SW 1271 (cell line): ENCODE results near the gene ODF2.
"Not testable (repeated sequence)": the region's sequence is repeated elsewhere in the genome, so short reads cannot be mapped to it uniquely, and the experiment has no call there.

ENCODE experiments used
- DNase-seq, 2 experiments: peaks; one replicate each; lab custom pipeline; 2025; lab: John Stamatoyannopoulos, UW

Gene ODF2

DNA sequence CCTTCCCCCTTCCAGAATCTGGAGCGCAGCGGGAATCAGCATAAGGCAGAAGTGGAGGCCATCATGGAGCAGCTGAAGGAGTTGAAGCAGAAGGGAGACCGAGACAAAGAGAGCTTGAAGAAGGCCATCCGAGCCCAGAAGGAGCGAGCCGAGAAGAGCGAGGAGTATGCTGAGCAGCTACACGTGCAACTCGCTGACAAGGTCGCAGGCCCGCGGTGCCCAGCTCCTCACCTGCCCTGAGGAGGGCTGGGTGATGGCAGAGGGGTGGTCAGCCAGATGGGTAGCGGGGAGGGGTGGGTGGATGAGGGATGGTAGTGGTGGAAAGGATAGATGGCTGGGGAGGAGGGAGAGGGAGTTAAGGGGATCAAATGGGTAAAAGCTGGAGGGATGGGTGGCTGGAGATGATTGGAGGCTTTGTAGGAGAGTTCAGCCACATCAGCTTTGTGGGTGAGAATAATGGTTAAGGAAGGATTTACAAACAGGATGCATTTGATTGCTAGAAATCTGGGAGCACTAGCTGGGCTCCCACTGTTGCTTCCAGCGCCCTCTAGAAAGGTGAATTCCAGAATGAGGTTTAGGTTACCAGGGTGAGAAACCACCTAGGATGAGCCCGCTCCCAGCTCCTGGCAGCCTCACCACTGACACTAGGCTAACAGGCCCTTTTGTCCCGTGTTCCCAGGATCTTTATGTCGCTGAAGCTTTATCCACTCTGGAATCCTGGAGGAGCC, 29.0 kb downstream of the ODF2 start:
- no peak for DNase-seq

DNA sequence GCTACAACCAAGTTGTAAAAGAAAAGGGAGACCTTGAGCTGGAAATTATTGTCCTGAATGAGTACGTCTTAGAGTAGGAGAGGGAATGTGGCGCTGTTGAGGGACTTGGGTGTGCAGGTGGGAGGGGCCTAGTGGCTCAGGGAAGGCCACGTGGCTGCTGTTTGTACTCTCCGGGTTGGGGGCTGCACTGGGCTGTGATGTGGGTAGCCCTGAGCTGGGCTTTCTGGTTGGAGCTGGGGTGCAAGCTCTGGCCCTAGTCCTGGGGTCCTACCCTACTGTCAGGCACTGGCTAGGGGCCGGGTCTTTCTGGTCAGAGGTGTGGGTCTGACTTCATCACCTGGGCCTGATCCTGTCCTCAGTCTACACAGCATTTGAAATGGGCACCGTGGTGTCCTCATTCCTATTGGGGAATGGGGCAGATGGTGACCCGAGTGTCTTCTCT, 29.6 kb downstream of the ODF2 start:
- DNase-seq, result no peak

DNA sequence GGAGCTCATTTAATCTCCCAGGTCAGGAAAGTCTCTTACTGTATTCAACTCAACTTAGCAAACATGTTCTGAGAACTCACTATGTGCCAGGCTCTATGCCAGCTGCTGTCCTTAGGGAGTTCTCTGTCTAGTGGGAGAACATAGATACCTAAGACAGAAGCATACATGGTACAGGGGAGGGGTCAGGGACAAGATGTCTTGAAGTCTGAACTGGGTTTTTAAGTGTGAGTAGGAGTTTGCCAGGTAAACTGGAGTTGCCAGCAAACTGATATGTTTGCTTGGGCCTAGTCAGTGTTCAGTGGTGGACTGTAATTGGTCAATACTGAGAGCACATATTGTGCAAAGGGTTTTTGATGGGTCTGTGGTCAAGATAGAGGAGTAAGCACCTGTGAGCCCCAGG, 30.4 kb downstream of the ODF2 start:
- no peak for DNase-seq

DNA sequence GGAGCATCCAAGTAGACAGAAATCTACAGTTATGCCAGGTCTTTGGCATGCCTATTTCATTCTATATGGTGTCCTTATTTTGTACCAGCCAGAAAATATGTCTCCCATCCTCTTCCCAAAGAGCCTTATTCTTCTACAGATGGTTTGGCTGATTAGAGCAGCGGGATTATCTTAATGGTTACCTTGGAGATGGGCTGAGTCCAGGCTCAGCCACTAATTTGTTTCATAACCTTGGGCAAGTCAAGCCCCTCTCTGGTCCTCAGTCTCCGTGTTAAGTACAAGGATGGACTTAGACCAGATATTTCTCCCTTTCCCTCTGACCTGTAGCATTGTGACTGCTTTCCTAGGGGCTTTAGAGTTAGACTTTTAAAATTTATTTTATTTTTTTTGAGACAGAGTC, 37.6 kb downstream of the ODF2 start:
- no peak for DNase-seq

DNA sequence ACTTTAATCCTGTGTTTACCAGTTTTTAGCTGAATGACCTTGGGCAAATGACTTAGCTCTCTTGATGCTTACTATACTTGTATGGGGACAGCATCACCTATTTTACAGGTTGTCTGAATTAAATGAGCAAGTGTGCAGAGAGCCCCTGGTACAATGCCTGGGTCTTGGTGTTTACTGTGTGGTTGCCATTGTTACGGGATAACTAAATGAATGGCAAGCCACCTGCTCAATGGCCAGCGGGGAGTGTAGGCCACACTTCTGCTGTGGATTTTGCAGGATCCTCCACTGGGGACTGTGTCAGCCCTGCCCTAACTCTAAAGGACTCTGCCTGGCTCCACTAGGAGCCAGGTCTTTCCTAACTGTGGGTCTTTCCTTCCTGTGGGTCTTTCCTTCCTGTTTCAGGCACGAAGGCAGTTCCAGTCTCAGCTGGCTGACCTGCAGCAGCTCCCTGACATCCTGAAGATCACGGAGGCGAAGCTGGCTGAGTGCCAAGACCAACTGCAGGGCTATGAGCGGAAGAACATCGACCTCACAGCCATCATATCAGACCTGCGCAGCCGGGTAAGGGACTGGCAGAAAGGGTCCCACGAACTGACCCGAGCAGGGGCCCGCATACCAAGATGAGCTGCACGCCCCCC, 38.4 kb downstream of the ODF2 start:
- no peak for DNase-seq

DNA sequence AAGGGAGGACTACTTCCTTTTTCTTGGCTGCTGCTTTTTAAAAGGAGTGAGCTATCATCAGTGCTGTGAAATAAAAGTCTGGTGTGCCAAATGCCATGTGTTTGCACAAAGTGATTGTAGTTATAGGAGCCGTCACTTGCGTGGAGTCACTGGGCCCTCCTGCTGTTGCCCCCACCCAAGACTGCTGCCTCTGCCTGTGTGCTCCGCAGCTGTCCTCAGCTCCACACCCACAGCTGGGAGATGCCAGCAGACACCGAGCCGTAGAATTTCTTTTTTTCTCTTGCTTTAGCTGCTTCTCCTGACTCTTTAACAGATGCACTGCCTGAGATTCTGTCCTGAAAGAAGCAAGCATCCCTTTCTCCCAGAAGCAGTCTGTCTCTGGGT, 38.9 kb downstream of the ODF2 start:
- no peak for DNase-seq

DNA sequence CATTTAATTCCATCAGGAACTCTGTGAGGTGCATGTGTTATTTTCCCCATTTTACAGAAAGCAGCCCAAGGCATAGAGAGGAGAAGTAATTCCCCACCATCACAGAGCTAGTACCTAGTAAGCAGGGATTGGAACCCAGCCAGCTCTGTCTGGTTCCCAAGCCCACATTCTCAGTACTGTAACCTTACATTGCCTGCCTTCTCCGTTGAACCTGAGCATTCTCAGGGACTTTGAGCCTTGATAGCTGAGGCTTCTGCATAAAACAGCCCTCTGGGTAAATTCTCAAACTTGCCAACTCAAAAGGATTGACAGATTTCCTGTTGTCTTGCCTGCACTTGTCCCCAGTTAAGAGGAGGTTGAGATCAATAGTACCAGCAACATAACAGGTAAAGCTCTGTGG, 39.5 kb downstream of the ODF2 start:
- no peak for DNase-seq

DNA sequence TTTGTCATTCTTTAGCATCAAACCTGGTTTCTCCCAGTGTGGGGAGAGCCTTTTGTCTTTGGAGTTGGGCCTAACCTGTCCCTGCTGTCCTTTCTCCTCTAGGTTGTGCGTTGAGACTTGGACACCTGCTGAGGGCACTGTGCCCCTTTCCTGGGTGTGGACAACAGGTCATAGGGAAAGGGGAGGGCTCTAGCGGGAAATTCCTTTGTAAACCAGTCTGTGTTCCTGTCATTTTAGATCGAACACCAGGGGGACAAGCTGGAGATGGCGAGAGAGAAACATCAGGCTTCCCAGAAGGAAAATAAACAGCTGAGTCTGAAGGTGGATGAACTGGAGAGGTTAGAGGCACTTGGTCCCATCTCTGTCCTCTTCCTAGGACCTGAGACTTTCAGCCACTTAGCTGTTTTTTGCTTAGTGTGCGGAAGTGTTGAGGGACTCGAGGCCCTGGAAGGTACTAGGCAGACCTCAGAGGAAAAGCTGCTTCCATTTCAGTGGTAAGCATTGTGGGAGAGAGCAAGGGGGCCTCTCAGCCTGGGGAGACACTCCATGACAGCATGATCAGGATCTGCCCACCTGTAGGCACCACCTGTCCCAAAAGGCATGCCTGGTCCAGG, 40.1 kb downstream of the ODF2 start:
- no peak for DNase-seq

DNA sequence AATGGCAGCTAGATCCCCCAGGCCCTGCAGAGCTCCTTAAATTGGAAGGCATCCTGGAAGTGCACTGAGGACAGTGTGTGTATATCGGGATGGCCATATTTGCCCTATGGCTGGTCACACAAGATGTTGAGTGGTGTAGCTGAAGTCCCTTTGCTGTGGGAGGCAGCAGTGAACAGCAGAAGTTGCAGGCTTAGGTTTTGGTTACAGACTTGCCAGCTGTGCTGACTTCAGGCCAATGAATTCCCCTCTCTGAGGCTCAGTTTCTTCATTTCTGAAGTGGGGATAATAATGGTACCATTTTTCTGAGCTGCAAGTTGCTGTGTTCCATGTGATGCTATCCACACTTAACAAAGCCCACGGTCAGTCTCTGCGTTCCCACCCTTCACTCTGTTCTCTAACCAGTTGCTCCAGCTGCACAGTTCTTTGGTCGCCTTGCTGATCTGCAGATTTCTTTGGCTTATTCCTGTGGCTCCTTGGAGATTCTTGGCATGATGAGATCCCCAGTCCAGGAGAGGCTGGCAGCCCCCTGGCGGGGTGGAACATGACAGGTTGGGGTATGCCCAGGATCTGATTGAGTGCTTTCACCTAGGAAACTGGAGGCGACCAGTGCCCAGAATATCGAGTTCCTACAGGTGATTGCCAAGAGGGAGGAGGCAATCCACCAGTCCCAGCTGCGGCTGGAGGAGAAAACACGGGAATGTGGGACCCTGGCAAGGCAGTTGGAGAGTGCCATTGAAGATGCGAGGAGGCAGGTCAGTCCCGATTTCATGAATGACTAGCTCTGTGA, 42.2 kb downstream of the ODF2 start:
- DNase-seq, result no peak

DNA sequence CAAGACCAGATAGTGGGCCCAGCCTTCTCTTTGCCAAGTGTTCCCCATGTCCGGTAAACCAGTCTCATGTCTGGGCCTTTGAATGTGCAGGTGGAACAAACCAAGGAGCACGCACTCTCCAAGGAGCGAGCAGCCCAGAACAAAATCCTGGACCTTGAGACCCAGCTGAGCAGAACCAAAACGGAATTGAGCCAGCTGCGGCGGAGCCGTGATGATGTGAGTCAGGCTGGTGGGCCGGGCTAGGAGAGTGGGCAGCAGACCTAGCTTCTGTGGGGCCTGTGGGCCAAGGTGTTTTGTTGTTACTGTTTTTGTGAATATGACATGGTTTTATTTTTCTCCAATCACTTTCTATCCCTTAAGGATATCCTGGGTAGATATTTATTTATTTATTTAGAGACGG, 43.1 kb downstream of the ODF2 start:
- DNase-seq, result no peak

DNA sequence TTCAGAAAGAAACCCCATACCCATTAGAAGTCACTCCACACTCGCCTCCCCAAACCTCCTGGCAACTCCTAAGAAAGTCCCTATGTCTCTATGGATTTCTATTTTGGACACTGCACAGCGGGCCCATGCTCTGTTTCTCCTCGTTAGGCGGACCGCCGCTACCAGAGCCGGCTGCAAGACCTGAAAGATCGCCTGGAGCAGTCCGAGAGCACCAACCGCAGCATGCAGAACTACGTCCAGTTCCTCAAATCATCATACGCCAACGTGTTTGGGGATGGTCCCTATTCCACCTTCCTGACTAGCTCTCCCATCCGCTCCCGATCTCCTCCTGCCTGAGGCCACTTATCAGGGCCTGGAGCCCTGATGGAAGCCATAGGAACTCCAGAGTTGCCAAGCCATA, 44.1 kb downstream of the ODF2 start:
- DNase-seq, result no peak

DNA sequence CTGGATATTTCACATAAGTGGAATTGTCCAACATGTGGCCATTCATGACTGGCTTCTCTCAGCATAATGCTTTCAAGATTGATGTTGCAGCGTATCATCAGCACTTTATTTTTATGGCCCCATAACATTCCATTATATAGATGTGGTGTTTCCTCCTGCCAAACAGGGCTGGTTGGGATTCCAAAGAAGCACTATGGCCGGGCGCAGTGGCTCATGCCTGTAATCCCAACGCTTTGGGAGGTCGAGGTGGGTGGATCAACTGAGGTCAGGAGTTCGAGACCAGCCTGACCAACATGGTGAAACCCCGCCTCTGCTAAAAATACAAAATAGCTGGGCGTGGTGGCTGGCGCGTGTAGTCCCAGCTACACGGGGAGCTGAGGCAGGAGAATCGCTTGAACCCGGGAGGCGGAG, 47.6 kb downstream of the ODF2 start:
- DNase-seq, result not testable (repeated sequence)

DNA sequence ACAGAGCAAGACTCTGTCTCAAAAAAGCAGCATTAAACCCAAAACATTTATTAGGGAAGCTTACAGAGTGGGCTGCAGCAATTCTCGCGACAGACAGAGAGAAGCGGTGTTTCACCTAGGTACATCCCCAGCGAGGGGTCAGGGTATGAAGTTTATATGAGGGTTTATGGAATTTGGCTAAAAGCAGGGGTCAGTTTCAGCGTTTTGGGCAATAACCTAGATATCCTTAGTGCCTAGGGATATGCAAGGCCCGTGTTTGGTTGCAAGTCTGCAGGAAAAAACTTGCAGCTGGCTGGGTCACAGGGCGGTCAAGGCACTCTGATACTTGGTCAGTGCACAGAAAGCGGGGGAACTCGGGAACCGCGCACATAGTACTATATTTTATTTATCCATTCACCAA, 48.1 kb downstream of the ODF2 start:
- DNase-seq, result no peak

DNA sequence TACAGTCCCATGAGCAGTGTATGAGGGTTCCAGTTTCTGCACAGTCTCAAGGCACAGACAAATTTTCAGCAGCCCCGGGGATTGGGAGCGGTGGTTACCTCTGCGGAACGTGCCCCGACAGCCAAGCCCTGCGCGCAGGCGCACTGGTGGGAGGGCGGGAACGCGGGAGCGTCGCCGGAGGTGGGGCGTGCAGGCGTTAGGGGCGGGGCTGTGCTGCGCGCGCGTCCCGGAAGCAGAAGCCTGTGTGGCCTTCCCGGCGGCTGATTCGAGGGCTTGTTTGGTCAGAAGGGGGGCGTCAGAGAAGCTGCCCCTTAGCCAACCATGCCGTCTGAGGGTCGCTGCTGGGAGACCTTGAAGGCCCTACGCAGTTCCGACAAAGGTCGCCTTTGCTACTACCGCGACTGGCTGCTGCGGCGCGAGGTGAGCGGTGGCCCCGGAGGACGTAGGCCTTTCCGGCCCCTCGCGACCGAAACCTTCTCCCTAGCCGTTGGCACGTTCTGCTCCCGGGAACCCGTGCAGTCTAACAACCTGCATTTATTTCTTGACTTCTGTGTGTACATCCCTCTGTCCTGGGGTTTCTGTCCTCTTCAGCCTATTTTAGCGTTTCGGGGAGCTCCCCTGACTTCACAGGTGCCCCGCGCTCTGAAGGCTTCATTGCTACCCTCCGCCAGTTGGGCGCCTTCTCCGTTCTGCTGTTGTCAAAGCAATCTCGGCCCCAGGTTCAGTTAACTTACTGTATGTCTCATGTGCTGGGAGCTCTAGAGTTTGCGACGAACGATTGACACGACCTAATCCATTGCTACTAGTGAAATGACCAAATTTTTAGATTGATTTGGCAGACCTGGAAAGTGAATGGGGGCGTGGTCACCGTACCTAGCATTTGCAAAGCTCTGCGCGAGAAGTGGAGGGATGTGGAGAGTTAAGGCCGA, 48.9 kb downstream of the ODF2 start, which contains the start of gene GLE1:
Gene GLE1, plus strand, starts transcription at position 235 of the 929 bp plus-strand sequence. Its CDS starts 87 bp downstream, at position 322.
- DNase-seq, result peak; percentile 74 to 90

DNA sequence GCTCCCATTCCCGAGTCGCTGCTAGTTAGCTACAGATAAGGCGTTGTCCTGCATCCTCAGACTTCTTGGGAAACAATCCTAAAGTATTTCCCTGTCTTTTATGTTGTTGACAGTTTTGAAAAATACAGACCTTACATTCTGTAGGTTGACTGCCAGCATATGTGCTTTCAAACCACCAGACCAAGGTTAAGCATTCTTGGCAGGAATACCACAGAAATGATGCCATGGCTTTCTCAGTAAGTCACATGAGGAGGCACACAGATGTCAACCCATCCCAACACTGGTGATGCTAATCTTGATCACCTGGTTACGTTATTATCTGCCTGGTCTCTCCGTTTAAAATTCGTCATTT, 49.6 kb downstream of the ODF2 start:
- no peak for DNase-seq

DNA sequence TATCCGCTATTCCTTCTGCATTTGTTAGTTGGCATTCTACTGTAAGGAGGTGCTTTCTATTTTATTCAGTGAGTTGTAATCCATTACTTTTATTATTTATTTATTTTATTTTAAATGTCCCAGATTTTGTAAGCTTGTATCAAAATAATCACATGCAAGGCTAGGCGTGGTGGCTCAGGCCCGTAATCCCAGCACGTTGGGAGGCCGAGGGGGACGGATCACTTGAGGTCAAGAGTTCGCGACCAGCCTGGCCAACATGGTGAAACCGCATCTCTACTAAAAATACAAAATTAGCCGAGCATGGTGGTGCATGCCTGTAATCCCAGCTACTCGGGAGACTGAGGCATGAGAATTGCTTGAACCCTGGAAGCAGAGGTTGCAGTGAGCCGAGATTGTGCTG, 50.1 kb downstream of the ODF2 start:
- not testable (repeated sequence) for DNase-seq

DNA sequence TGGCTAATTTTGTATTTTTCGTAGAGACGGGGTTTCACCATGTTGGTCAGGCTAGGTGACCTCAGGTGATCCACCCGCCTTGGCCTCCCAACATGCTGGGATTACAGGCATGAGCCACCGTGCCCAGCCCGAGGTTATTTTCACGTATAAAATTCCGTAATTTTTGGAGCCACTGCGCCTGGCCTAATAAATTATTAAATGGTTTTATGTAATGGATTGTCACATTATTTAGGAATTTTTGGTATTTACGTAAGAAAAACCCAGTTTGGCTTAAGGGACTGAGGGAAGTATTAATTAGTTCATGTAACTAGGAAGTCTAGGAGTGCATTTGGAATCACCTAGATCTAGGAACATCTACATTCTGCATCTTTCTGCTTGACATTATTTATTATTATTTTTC, 57.0 kb downstream of the ODF2 start:
- no peak for DNase-seq

DNA sequence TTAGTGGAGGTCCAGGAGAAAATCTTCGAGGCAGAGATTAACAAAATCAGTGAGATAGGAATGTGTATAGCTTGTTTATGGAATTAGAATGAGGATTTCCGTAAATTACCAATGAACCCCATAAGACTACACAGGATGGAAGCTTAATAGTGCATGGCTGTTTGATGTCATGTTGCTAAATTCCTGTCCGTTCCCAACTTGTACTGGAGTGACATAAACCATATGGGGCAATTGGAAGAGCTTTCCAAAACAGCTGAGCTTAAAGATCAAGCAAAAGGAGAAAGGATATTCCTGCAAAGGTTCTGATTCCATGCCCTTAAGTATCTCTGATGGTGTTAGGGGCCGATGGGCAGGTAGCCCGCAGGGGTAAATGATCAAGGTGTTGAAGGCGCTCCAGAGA, 66.2 kb downstream of the ODF2 start:
- no peak for DNase-seq

DNA sequence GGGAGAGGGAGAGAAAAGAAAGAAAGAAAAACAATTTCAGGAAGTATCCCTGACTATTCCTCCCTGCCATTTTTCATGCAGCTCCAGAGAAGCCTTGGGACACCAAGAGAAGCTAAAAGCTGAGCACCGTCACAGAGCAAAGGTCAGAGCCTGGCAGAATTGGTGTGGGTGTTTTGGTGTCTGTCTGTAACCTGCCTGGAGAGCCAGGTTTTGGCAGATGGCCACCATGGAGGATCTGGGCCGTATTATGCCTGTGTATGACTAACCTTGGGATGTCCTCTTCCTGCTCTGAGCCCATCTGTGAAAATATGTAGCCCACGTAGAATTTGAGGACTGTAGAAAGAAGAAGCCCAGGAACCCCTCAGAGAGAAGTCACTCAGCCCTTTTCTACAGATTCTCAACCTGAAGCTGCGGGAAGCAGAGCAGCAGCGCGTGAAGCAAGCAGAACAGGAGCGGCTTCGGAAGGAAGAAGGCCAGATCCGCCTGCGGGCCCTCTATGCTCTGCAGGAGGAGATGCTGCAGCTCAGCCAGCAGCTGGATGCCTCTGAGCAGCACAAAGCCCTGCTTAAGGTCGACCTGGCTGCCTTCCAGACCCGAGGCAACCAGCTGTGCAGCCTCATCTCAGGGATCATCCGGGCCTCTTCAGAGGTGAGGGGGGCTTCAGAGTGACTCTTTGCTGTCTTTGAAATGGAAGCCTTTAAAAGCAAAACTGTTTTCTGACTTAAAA, 67.6 kb downstream of the ODF2 start:
- no peak for DNase-seq

DNA sequence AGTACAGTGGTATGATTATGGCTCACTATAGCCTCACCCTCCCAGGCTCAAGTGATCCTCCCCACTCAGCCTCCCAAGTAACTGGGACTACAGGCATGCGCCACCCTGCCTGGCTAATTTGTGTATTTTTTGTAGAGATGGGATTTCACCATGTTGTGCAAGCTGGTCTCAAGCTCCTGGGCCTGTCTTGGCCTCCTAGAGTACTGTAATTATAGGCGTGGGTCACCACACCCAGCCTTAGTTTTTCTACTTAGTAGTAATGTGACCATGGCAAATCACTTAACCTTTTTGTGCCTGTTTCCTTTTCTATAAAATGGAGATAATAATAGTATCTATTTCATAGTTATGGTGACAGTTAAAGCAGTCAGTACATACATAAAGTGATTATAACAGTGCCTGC, 70.9 kb downstream of the ODF2 start:
- no peak for DNase-seq
